ENCODE results near the gene SULF2.

Gene SULF2

GRCh38 chr20:47706345-47706744 is 78.9 kb downstream of the SULF2 start:
- DNase-seq = no peak

DNA sequence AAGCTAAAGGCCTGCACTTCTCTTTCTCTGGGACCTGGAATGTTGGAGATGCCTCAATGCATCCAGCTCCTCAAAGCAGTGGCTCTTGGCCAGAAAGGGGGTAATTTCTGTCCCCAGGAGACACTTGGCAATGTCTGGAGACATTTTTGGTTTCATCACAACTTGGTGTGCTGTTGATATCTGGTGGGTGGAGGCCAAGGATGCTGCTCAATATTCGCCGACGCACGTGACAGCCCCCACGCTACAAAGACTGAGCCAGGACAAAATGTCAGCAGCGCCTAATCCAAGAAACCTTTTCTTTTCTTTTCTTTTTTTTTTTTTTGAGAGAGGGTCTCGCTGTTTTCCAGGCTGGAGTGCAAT is 79.8 kb downstream of the SULF2 start:
- no peak for DNase-seq

DNA sequence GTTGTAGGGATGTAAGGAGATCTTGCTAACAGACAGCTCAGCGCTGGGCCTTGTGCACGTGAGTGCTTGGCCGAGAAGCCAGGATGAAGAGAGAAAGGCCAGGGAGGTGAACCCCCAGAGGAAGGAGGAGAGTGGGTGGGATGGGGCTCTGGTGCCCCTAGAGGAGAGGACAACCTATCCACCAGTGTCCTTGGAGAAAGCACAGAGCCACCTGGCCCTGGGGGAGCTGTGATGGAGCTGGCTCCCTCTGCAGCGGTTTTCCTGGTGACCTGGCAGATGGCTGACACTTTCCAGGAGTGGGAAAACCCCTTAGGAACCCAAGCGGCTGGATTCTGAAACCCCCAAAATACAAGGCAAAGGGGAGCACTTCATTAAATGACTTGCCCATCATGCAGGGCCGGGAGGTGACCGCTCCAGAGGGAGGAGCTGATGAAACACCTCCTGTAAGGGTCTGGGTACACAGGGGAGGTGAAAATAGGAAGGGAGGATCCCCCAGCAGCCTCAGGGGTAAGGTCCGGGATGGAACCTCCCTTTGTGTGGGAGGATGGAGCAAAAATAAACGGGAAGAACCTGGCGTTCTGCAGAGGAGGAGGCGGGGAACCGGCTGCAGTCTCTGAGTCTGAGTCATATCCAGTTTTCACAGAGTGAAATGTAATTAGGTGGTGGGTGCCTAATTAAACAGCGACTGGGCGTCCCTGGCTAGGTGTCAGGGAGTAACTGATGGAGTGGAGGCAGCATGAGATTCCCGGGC is 80.4 kb downstream of the SULF2 start:
- no peak for DNase-seq

DNA sequence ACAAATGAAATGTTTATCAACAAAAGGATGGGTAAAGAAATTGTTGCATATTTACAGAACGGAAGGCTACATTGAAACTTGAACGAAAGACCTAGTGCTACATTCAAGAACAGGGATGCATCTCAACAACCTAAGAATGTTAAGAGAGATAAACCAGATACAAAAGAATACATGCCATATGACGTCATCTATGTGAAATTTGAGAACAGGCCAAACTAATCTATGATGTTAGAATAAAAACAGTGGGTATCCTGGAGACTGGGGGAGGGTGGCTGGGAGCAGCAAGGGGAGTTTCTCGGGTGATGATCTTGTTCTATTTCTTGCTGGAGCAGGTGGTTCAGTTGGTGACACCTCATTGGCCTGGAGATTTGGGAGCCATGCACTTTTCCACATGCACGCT is 81.5 kb downstream of the SULF2 start:
- no peak for DNase-seq

DNA sequence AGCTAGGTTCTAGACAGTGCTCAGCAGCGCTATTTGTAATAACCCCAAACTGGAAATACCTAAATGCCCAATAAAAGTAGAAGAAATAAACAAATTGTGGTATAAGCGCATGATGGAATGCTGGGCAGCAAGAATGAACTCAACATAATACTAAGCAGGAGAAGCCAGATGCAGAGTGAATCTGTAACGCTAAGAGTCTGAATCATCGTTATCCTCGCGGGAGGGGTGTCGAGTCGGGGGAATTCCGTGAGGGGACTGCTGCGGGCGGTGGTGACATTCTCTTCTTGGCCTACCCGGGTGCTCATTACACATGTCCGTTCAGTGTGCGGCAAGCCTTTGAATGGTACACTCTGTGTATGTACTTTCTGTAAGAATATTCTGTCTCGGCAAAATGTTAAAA is 83.7 kb downstream of the SULF2 start:
- DNase-seq = no peak

DNA sequence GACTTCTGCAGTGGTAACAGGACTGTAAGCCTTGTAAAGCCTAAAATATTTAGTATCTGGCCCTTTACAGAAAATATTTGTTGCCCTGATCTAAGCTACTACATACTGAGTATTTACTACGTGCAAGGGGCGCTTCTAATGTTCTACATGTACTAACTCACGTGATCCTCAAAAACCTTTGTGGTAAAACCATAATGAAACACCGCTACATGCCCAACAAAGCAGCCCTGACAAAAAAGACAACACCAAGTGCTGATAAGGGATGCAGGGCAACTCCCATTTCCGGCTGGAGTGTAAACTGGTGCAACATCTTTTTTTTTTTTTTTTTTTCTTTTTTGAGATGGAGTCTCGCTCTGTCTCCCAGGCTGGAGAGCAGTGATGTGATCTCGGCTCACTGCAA is 85.0 kb downstream of the SULF2 start:
- DNase-seq = peak; percentile 8

DNA sequence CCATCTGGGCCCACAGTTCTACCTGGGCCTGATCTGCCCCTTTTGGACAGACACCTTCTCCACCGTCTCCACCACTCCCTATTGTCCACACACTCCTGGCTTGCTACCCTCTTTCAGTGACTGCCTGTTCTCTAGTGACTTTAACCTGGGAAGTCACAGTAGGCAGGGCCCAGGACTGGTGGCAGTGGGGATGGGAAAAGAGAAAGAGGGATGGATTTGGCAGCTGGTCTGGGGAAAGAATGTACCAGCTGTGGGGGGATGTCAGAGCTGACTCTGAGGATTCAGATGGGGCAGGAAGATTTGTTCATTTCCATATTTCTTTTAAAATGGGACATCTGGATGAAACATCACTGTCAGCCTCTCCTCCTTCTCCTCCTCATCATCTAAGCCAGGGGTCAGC is 85.5 kb downstream of the SULF2 start:
- DNase-seq = no peak

DNA sequence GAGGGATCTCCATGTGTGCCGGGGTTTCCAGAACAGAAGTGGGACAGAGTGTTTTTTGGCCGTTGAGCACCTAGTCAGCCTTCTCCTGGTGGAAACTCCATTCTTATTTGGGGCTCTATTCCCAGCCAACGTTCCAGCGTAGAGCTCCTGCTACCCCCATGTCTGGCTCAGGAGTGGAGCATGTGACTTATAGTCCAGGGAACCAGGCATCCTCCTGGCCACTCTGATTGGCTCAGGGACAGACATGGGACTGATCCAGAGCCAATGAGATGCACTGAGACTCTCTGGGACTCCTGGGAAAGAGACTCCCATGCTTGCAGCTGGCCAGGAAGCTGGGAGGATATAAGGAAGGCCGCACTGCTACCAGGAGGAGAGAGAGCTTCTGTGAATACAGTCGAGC is 87.1 kb downstream of the SULF2 start:
- no peak for DNase-seq

- no peak for DNase-seq
Observed at GRCh38 chr20:47696856-47697255, 88.4 kb downstream of the SULF2 start.

GRCh38 chr20:47694021-47694818 is 91.1 kb downstream of the SULF2 start:
- DNase-seq = no peak

- DNase-seq = no peak
Observed at GRCh38 chr20:47691625-47692024, 93.7 kb downstream of the SULF2 start.

DNA sequence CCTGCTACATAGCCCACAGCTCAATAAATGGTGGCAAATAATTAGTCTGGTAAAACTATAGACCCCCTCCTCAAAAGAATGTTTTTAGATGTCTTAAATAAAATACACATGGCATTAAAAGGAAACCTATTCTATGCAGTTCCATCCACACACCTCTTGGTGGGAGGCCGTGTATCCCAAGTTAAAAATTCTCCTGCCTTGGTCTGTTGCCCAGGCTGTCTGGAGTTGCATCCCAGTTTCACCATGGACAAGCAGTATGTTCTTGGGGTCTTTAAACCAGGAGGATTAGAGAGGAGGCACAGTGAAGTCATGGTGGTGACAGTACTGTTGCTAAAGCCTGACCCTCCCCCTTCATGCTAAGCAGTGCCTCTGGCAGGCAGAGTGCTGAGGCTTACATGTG is 95.5 kb downstream of the SULF2 start:
- DNase-seq = no peak

DNA sequence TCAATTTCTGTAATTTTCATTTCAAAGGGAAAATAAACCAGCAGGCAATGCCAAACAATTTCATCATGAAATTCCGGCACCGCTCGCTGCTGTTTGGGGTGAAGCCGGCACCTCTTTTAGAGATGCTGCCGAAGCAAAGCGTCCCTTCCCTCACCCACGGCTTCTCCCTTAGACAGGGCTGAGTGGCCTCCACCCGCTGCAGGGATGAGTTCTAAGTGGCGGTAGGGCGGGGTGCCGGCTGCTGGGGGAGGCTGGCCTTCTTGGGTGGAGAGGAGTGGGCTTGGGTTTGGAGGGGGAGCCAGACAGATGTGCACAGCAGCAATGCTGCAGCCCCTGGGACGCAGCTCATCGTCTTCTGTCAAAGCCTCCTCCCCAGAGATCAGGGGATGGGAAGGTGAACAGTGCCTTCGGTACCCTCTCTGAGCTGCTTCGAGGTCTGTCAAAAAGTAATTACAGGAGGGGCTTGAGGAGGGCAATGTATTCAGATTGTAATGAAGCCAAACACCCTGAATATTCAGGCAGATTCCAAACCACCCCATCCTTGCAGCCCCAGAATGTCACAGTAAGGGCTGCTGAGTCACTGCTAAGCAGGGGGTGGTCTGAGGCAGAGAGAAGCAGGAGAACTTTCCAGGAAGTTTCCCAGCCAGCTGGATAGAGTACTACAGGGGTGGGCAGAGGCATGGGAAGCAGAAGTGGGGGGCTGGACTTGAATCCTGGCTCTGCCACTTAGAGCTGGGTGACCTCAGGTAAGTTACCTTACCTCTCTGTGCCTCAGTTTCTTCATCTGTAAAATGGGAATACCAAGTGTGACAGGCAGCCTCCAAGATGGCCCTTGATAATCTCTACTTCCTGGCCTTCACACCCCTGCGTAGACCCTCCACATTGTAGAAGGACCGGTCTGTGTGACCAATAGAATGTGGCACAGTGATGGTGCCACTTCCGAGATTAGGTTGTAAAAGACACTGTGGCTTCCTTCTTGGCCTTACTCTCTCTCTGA is 96.6 kb downstream of the SULF2 start:
- no peak for DNase-seq

DNA sequence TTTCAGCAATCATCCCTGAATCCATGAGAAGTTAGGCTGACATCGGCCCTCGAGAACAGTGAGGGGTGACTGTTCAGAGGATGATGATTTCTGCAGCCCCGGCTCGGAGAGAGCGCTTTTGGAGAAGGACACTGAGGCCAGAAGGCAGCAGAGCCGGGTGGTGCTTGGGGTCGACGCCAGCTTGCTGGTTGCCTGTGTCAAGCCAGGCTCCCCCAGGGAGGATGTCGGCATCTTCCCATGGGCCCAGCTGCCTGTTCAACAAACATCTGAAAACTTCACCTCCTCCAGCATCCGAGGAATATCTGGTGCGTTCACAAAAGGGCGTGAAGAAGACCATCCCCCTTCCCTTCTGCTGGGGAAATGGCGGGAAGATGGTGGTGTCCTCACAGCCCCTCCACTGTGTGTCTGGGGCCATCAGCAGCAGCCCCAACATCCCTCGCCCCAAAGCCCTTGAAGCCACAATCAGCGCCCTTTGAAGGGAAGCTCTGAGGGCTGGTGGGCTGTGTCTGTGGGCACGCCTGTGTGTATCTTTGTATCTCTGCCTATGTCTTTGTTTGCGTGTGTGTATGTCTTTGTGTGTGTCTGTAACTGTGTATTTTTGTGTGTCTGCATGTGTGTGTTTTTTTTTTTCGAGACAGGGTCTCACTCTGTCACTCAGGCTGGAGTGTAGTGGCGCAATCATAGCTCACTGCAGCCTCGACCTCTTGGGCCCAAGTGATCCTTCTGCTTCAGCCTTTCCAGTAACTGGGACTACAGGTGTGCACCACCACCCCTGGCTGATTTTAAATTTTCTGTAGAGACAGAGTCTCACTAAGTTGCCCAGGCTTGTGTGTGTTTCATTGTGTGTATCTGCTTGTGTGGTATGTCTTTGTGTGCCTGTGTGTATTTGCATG is 97.9 kb downstream of the SULF2 start:
- no peak for DNase-seq

GRCh38 chr20:47686545-47686944 is 98.7 kb downstream of the SULF2 start:
- no peak for DNase-seq

GRCh38 chr20:47684306-47685080 is 100.8 kb downstream of the SULF2 start:
- DNase-seq = no peak

- no peak for DNase-seq
Observed at GRCh38 chr20:47682916-47683315, 102.4 kb downstream of the SULF2 start.

DNA sequence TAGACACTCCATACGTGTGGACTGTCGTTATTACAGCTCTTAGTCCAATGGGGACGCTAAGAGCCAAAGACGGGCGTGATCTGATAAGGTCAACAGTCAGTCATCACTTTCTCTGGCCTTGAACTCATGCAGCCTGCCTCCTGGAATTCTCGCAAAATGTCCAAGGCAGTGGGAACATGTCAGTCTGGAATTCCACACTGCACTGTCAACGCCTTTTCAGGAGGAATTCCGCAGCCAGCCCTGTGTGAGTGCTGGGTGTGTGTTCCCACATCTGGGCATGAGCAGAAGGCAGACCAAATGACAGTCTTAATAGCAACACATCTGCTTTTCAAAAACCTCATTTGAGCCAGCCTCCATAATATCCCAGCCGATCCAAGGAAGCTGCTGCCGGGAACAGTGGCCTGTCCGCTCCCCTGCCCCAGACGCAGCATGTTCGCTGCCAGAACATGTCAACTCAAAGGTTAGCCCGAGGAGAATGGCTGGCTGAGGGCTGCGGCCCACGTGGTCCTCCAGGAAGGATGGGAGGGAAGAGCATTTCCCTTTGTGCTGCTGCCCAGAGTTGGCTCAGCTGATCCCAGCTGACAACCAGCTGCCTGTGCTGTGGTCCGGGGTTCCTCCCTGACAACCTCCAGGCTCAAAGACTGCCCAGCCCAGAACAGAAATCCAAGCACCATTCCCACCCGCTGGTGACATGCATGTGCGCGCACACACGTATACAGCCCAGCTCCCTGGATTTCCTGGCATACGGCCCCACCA is 103.1 kb downstream of the SULF2 start:
- DNase-seq = no peak

DNA sequence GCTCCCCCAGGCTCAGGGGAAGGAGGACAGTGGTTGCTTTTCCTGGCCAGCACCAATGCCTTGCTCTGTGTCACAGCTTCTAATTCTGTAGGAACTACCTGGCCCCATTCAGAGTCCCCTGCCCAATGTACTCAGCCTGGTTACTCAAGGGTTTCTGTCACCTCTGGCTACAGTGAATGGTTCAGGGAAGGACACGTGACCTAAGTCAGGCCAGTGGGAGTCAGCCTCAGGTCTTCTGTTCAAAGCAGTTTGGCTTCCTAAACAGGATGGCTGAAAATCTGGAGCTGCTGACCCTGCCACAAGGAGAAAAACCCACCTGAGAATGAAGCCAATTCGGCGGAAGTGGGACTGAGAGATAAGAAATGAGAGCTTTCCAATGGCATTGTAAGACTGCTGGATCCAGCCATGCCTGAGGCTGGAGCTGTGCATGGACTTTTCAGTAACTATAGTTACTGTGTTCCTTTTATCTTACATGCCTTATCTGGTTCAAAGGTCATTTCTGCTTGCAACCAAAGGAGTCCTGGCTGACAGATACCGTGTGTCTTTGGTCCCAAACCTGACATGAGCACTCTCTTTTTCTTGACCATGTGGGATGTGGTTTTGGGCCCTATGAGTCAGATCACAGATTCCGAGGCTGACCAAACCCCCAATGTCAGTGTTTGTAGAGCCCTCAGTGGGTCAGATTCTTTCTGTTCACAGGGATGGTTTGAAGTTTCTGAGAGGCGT is 104.3 kb downstream of the SULF2 start:
- DNase-seq = no peak

DNA sequence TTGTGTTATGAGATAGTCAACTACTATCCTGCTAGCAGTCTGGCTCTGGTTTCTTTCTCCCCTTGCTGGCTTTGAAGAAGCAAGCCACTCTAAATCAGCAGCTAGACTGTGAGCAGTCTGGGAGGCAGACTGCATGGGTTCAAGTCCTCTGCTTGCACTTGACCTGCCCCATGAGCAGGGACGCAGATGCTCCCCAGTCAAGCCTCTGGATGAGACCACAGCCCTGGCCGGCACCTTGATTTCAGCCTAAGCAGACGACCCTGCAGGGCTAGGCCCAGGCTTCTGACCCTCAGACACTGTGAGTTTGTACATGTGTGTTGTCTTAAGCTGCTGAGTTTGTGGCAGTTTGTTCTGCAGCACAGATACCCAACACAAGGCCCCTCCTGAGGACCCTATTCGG is 105.8 kb downstream of the SULF2 start:
- DNase-seq = no peak

Data from hematopoietic multipotent progenitor cell treated with erythropoietin and hydrocortisone succinate and interleukin-3 and kit ligand, for 8 days (in vitro differentiated cells).